ENCODE data around the gene MAPK13. TPM values are rescaled to one million over a fixed set of nuclear protein-coding genes. Genes with fewer than 3 reads are reported as not detected.

The MAPK13 gene
- total RNA-seq, 4 donors from 2014 or later = 62.2 to 136 (median 104) TPM

GRCh38 chr6:36124881-36125280 lies 5.4 kb upstream of the MAPK13 start:
- no peak overlapping the region for H3K27ac ChIP-seq
- TF ChIP-seq, protein P1, sequence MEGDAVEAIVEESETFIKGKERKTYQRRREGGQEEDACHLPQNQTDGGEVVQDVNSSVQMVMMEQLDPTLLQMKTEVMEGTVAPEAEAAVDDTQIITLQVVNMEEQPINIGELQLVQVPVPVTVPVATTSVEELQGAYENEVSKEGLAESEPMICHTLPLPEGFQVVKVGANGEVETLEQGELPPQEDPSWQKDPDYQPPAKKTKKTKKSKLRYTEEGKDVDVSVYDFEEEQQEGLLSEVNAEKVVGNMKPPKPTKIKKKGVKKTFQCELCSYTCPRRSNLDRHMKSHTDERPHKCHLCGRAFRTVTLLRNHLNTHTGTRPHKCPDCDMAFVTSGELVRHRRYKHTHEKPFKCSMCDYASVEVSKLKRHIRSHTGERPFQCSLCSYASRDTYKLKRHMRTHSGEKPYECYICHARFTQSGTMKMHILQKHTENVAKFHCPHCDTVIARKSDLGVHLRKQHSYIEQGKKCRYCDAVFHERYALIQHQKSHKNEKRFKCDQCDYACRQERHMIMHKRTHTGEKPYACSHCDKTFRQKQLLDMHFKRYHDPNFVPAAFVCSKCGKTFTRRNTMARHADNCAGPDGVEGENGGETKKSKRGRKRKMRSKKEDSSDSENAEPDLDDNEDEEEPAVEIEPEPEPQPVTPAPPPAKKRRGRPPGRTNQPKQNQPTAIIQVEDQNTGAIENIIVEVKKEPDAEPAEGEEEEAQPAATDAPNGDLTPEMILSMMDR (IDR thresholded peaks at IDR 0.05) = no peak
- no peak for TF ChIP-seq POLR2A (IDR thresholded peaks at IDR 0.05)
- no peaks in the 10 kb centered on the region for H3K9me3 ChIP-seq
- peaks cover 0 to 6% (median 0%) of the 10 kb centered on the region in 4 donors for H3K27me3 ChIP-seq
- WGBS, 2 donors = 80 to 94% methylated on average over 3 of the region's 3 CpGs
- no peak for DNase-seq
- H3K4me1 ChIP-seq = peaks cover 21 to 68% (median 35%) of the 10 kb centered on the region in 3 donors
- intact Hi-C loops (cut with DNase I) = loop anchor here (5.0 to 10.0 kb wide), 2 partner anchors 72 to 240 kb away; partner anchors contain the start of gene BRPF3
- no peak overlapping the region for H3K4me3 ChIP-seq
- no peaks in the 10 kb centered on the region for H3K36me3 ChIP-seq

DNA sequence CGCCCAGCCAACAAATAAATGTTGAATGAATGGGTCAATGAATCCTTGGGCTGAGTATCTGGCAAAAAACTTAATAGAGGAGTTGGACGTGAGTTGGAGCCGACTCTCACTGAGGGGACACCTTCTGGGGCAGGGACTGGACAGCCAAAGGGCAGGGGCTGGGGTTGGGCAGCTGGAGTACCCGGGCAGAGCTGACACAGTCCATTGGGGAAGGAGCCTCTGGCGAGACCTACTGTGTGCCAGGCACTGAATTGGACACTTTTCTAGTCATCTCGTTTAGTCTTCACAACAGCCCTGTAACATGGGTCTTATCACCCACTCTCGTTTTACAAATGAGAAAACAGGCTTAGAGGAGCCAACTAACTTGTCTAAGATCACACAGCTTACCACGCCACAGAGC lies 4.7 kb upstream of the MAPK13 start:
- peaks cover 19 to 67% (median 34%) of the 10 kb centered on the region in 3 donors for H3K4me1 ChIP-seq
- intact Hi-C loops (cut with DNase I) = loop anchor here (5.0 to 10.0 kb wide), 2 partner anchors 72 to 239 kb away; partner anchors contain the start of gene BRPF3

GRCh38 chr6:36126121-36126520 lies 4.2 kb upstream of the MAPK13 start:
- DNase-seq = no peak
- H3K4me1 ChIP-seq = peaks cover 16 to 67% (median 29%) of the 10 kb centered on the region in 3 donors

More for the DNA sequence above, 4.7 kb upstream of the MAPK13 start:
- Histone ChIP-seq H3K27me3 (peaks cover 0 to 12% (median 0%) of the 10 kb centered on the region in 4 donors), H3K27ac (no peak overlapping the region), H3K4me3 (no peak overlapping the region), H3K9me3 (no peaks in the 10 kb centered on the region), H3K36me3 (no peaks in the 10 kb centered on the region)
- no peak for TF ChIP-seq POLR2A (IDR thresholded peaks at IDR 0.05)
- TF ChIP-seq, protein P1 (IDR thresholded peaks at IDR 0.05) = no peak
- DNase-seq = no peak
- 74 to 75% methylated on average over 8 of the region's 8 CpGs for WGBS, 2 donors

GRCh38 chr6:36126553-36127458 lies 3.5 kb upstream of the MAPK13 start:
- Histone ChIP-seq H3K9me3 (no peaks in the 10 kb centered on the region), H3K36me3 (no peaks in the 10 kb centered on the region), H3K4me1 (peaks cover 19 to 67% (median 23%) of the 10 kb centered on the region in 3 donors), H3K27ac (no peak overlapping the region), H3K27me3 (peaks cover 0 to 15% (median 0%) of the 10 kb centered on the region in 4 donors), H3K4me3 (no peak overlapping the region)
- 58 to 61% methylated on average over 9 of the region's 10 CpGs for WGBS, 2 donors
- DNase-seq = no peak
- intact Hi-C loops (cut with DNase I) = loop anchor here (5.0 to 10.0 kb wide), 2 partner anchors 70 to 238 kb away; partner anchors contain the start of gene BRPF3
- TF ChIP-seq POLR2A (IDR thresholded peaks at IDR 0.05) = no peak
- TF ChIP-seq, protein P1 (IDR thresholded peaks at IDR 0.05) = no peak

More at GRCh38 chr6:36126121-36126520, 4.2 kb upstream of the MAPK13 start:
- H3K27ac ChIP-seq = no peak overlapping the region
- no peaks in the 10 kb centered on the region for H3K9me3 ChIP-seq
- 90 to 93% methylated on average over 2 of the region's 2 CpGs for WGBS, 2 donors
- peaks cover 0 to 15% (median 0%) of the 10 kb centered on the region in 4 donors for H3K27me3 ChIP-seq
- no peaks in the 10 kb centered on the region for H3K36me3 ChIP-seq
- intact Hi-C loops (cut with DNase I) = loop anchor here (5.0 to 10.0 kb wide), 2 partner anchors 71 to 239 kb away; partner anchors contain the start of gene BRPF3
- H3K4me3 ChIP-seq = no peak overlapping the region
- TF ChIP-seq POLR2A (IDR thresholded peaks at IDR 0.05) = no peak
- TF ChIP-seq, protein P1 (IDR thresholded peaks at IDR 0.05) = no peak

Data from esophagus squamous epithelium (tissue), 5 donors.